ENCODE measurements around the gene DHRS2.

DNA sequence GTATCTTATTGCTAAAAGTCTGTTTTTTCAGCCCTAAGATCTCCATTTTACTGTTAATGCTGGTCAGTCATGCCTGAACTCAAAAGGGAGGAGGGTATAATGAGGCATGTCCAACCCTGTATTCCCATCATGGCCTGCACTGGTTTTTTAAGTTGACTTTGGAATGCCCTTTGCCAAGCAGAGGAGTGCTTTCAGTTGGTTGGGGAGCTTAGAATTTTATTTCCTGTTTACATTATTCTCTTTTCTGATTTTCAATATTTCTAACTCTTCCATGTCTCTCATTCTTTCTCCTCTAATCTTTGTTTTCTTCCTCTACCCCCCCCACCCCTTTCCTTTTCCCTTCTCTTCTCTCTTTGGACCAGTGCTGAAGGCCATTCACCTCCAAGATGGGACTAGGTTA is 4.9 kb upstream of the DHRS2 start:
- TF ChIP-seq POLR2AphosphoS5 (IDR thresholded peaks at IDR 0.05; ENCODE audit: borderline replicate concordance, low read depth, low read length) (no peak), EZH2 (IDR thresholded peaks at IDR 0.05) (no peak)

All from SK-N-MC (cell line).